Peyer's patch (tissue), 4 donors: ENCODE results near the gene GFOD1.

Experiments
- CTCF ChIP-seq, 6 experiments: fragments of 450-650 bp in 4 of 6; fragments of 200-600 bp in 2 of 6; sonication (generic) in 1 of 6; IDR thresholded peaks; one replicate each; pipeline ENCODE4 v1.5.1; 2017 to 2019; ENCODE audit warnings: antibody characterized with exemption in 6 of 6, mild to moderate bottlenecking in 3 of 6, moderate library complexity in 1 of 6
- POLR2A ChIP-seq, 2 donors: fragments of 450-650 bp; IDR thresholded peaks; one replicate each; pipeline ENCODE4 v1.5.1; 2017; ENCODE audit warnings: antibody characterized with exemption in 2 of 2, mild to moderate bottlenecking in 2 of 2, moderate library complexity in 2 of 2

DNA sequence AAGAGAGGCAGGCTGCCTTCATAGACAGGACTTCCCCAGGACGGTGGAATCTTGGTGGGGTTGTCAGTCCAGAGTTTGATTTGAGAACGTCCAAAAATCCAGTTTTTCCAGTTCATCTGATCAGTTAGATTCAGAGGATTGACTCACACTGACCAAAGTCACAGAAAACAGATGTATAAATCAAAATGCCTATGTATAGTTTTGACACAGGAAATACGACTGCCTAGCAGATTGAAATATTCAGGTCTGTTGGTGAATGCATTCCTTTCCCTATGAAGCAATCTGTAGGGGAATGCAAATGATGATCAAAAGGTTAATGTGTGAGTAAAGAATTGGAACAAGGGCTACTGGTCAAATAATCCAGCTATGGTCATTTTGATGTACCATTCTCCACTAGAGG, 29.7 kb upstream of the GFOD1 start:
- no peak for TF ChIP-seq CTCF (IDR thresholded peaks at IDR 0.05)
- TF ChIP-seq POLR2A (IDR thresholded peaks at IDR 0.05): no peak
